ENCODE results near the gene SLC7A1. TPM values are rescaled to one million over a fixed set of nuclear protein-coding genes. Genes with fewer than 3 reads are reported as not detected.

SLC7A1 gene
- total and polyA plus RNA-seq, 2 of the 13 experiments (the other 11 are each of a cell fraction or from before 2014, with no cell fraction given) = 14.5 to 15.3 TPM

- no peak for TF ChIP-seq CSRNP1 (CRISPR knock-in tag; IDR thresholded peaks at IDR 0.05)
- TF ChIP-seq KDM6A (CRISPR knock-in tag; IDR thresholded peaks at IDR 0.05; ENCODE audit: low read depth) = no peak
- TF ChIP-seq ZNF850 (CRISPR knock-in tag; conservative IDR thresholded peaks at IDR 0.05) = no peak
Observed at GRCh38 chr13:29581666-29582065, 13.8 kb downstream of the SLC7A1 start (continued).

GRCh38 chr13:29579094-29579493 is 16.4 kb downstream of the SLC7A1 start:
- Histone ChIP-seq H2AFZ (ENCODE audit: low read length) (no peak overlapping the region), H3K27ac (ENCODE audit: extremely low read length, insufficient read depth, low read length) (no peak overlapping the region), H3K4me3 (replicated peaks in 1 of 3; ENCODE audit: insufficient read depth in 1 of 3, low read depth in 2 of 3, low read length in 3 of 3) (no peak overlapping the region), H4K20me1 (ENCODE audit: insufficient read depth, low read length) (peaks cover 65% of the 10 kb centered on the region), H3K4me1 (ENCODE audit: insufficient read depth, low read length) (peaks cover 85% of the 10 kb centered on the region), H3K79me2 (ENCODE audit: insufficient read depth, low read length) (peaks cover 95% of the 10 kb centered on the region), H3K9me3 (ENCODE audit: low read length) (no peaks in the 10 kb centered on the region), H3K27me3 (ENCODE audit: control insufficient read depth in 1 of 2, insufficient read depth in 2 of 2, low read length in 2 of 2) (no peaks in the 10 kb centered on the region), H3K9ac (ENCODE audit: insufficient read depth, low read depth, low read length) (no peak overlapping the region), H3K4me2 (ENCODE audit: low read depth, low read length) (no peak overlapping the region), H3K36me3 (replicated peaks in 1 of 2; ENCODE audit: control insufficient read depth in 1 of 2, insufficient read depth in 2 of 2, low read length in 2 of 2) (peaks cover 0 to 7% of the 10 kb centered on the region in 2 experiments; a peak in 2 of 5 replicates)
- no peak for DNase-seq (ENCODE audit: low spot score)
- in situ Hi-C loops (cut with HindIII; ENCODE audit: extremely low pct_ligation_motif_present, low pct_unique_long_range_greater_than_20kb) = no loop called here
- WGBS (ENCODE audit: low lambda C conversion rate) = 92% methylated on average over 8 of the region's 8 CpGs
- TF ChIP-seq ZNF770 (CRISPR knock-in tag; IDR thresholded peaks at IDR 0.05) (0 out of 2 replicates have a peak, but pooled peaks have one; percentile 21), ZNF326 (CRISPR knock-in tag; IDR thresholded peaks at IDR 0.05; ENCODE audit: borderline replicate concordance) (no peak), RXRA (CRISPR knock-in tag; IDR thresholded peaks at IDR 0.05) (no peak)
- FAIRE-seq = no peak
- POLR2A ChIA-PET = no interaction called here
- intact Hi-C loops (cut with micrococcal nuclease; ENCODE audit: unreplicated experiment) = no loop called here
- no TSS peak for BruUV-seq (replicated peaks)
- ATAC-seq = no peak
- CTCF ChIA-PET (ENCODE audit: low intra/inter-chr PET ratio, low total read pairs) = no interaction called here
